GM04504 (cell line): Measurements from ENCODE around the gene PLEKHG3.

Experiments
- DNase-seq: peaks from one replicate; pipeline ENCODE4 v3.0.0-alpha.2; 2012; ENCODE audit warnings: low read depth

The PLEKHG3 gene

GRCh38 chr14:64765740-64766302 is 61.6 kb downstream of the PLEKHG3 start:
- no peak for DNase-seq

- no peak for DNase-seq
These were observed 62.4 kb downstream of the PLEKHG3 start for GRCh38 chr14:64766430-64767151.

- DNase-seq = no peak
These were observed 63.2 kb downstream of the PLEKHG3 start for GRCh38 chr14:64767215-64767964.

- DNase-seq = no peak
These were observed 64.3 kb downstream of the PLEKHG3 start for GRCh38 chr14:64768401-64769095.

GRCh38 chr14:64769096-64770020 is 65.1 kb downstream of the PLEKHG3 start:
- no peak for DNase-seq

GRCh38 chr14:64770751-64771150 is 66.5 kb downstream of the PLEKHG3 start:
- DNase-seq = no peak

- no peak for DNase-seq
These were observed 66.9 kb downstream of the PLEKHG3 start for GRCh38 chr14:64771161-64771560.

GRCh38 chr14:64772397-64772950 is 68.2 kb downstream of the PLEKHG3 start:
- no peak for DNase-seq

GRCh38 chr14:64773046-64773445 is 68.8 kb downstream of the PLEKHG3 start:
- DNase-seq = no peak

- no peak for DNase-seq
These were observed 69.4 kb downstream of the PLEKHG3 start for GRCh38 chr14:64773577-64773976.

- DNase-seq = no peak
These were observed 70.0 kb downstream of the PLEKHG3 start for GRCh38 chr14:64774272-64774671.

GRCh38 chr14:64775081-64775777 is 71.0 kb downstream of the PLEKHG3 start:
- no peak for DNase-seq

GRCh38 chr14:64777461-64777860 is 73.2 kb downstream of the PLEKHG3 start:
- no peak for DNase-seq

- DNase-seq = no peak
These were observed 74.0 kb downstream of the PLEKHG3 start for GRCh38 chr14:64778104-64778754.

- DNase-seq = no peak
These were observed 75.2 kb downstream of the PLEKHG3 start for GRCh38 chr14:64779472-64779871.

- DNase-seq = no peak
These were observed 78.0 kb downstream of the PLEKHG3 start for GRCh38 chr14:64782196-64782595.

- no peak for DNase-seq
These were observed 79.8 kb downstream of the PLEKHG3 start for GRCh38 chr14:64784006-64784405.

GRCh38 chr14:64786296-64787149 is 82.3 kb downstream of the PLEKHG3 start:
- DNase-seq = no peak

GRCh38 chr14:64787619-64788018 is 83.4 kb downstream of the PLEKHG3 start:
- no peak for DNase-seq
